ENCODE data around the gene YES1.
"Not testable (repeated sequence)": the region's sequence is repeated elsewhere in the genome, so short reads cannot be mapped to it uniquely, and the experiment has no call there.

YES1 gene

GRCh38 chr18:767084-767882 is 44.8 kb downstream of the YES1 start:
- Histone ChIP-seq H3K9me3 (ENCODE audit: control insufficient read depth, low read length) (no peaks in the 10 kb centered on the region), H3K4me1 (ENCODE audit: control insufficient read depth, insufficient read depth, low read length, poor library complexity, severe bottlenecking) (no peaks in the 10 kb centered on the region), H3K4me3 (ENCODE audit: insufficient read depth, low read depth, low read length, poor library complexity, severe bottlenecking) (no peak overlapping the region), H3K27ac (ENCODE audit: insufficient read depth, low read length, poor library complexity, severe bottlenecking) (no peak overlapping the region), H3K27me3 (replicated peaks; ENCODE audit: control insufficient read depth, insufficient read depth, low read length, poor library complexity, severe bottlenecking) (no peaks in the 10 kb centered on the region), H3K36me3 (ENCODE audit: control insufficient read depth, insufficient read depth, low read length) (no peaks in the 10 kb centered on the region)
- DNase-seq = no peak

GRCh38 chr18:766550-766860 is 45.5 kb downstream of the YES1 start:
- Histone ChIP-seq H3K4me1 (ENCODE audit: control insufficient read depth, insufficient read depth, low read length, poor library complexity, severe bottlenecking) (no peaks in the 10 kb centered on the region), H3K9me3 (ENCODE audit: control insufficient read depth, low read length) (no peaks in the 10 kb centered on the region), H3K27ac (ENCODE audit: insufficient read depth, low read length, poor library complexity, severe bottlenecking) (no peak overlapping the region), H3K27me3 (replicated peaks; ENCODE audit: control insufficient read depth, insufficient read depth, low read length, poor library complexity, severe bottlenecking) (no peaks in the 10 kb centered on the region), H3K36me3 (ENCODE audit: control insufficient read depth, insufficient read depth, low read length) (no peaks in the 10 kb centered on the region), H3K4me3 (ENCODE audit: insufficient read depth, low read depth, low read length, poor library complexity, severe bottlenecking) (no peak overlapping the region)
- DNase-seq = no peak

GRCh38 chr18:765764-766549 is 46.1 kb downstream of the YES1 start:
- Histone ChIP-seq H3K9me3 (ENCODE audit: control insufficient read depth, low read length) (no peaks in the 10 kb centered on the region), H3K27ac (ENCODE audit: insufficient read depth, low read length, poor library complexity, severe bottlenecking) (no peak overlapping the region), H3K36me3 (ENCODE audit: control insufficient read depth, insufficient read depth, low read length) (no peaks in the 10 kb centered on the region), H3K4me3 (ENCODE audit: insufficient read depth, low read depth, low read length, poor library complexity, severe bottlenecking) (no peak overlapping the region), H3K27me3 (replicated peaks; ENCODE audit: control insufficient read depth, insufficient read depth, low read length, poor library complexity, severe bottlenecking) (no peaks in the 10 kb centered on the region), H3K4me1 (ENCODE audit: control insufficient read depth, insufficient read depth, low read length, poor library complexity, severe bottlenecking) (no peaks in the 10 kb centered on the region)
- no peak for DNase-seq

GRCh38 chr18:759864-760263 is 52.2 kb downstream of the YES1 start:
- not testable (repeated sequence) for H3K4me1 ChIP-seq (ENCODE audit: control insufficient read depth, insufficient read depth, low read length, poor library complexity, severe bottlenecking); H3K4me3 ChIP-seq (ENCODE audit: insufficient read depth, low read depth, low read length, poor library complexity, severe bottlenecking); H3K27me3 ChIP-seq (replicated peaks; ENCODE audit: control insufficient read depth, insufficient read depth, low read length, poor library complexity, severe bottlenecking); H3K9me3 ChIP-seq (ENCODE audit: control insufficient read depth, low read length); DNase-seq; H3K27ac ChIP-seq (ENCODE audit: insufficient read depth, low read length, poor library complexity, severe bottlenecking); H3K36me3 ChIP-seq (ENCODE audit: control insufficient read depth, insufficient read depth, low read length)

GRCh38 chr18:755506-755905 is 56.5 kb downstream of the YES1 start:
- H3K9me3 ChIP-seq (ENCODE audit: control insufficient read depth, low read length) = no peaks in the 10 kb centered on the region
- H3K4me3 ChIP-seq (ENCODE audit: insufficient read depth, low read depth, low read length, poor library complexity, severe bottlenecking) = no peak overlapping the region
- no peaks in the 10 kb centered on the region for H3K27me3 ChIP-seq (replicated peaks; ENCODE audit: control insufficient read depth, insufficient read depth, low read length, poor library complexity, severe bottlenecking)
- H3K4me1 ChIP-seq (ENCODE audit: control insufficient read depth, insufficient read depth, low read length, poor library complexity, severe bottlenecking) = no peaks in the 10 kb centered on the region
- no peak overlapping the region for H3K27ac ChIP-seq (ENCODE audit: insufficient read depth, low read length, poor library complexity, severe bottlenecking)
- no peak for DNase-seq
- H3K36me3 ChIP-seq (ENCODE audit: control insufficient read depth, insufficient read depth, low read length) = no peaks in the 10 kb centered on the region

GRCh38 chr18:754656-755055 is 57.4 kb downstream of the YES1 start:
- DNase-seq = no peak
- Histone ChIP-seq H3K36me3 (ENCODE audit: control insufficient read depth, insufficient read depth, low read length) (no peaks in the 10 kb centered on the region), H3K9me3 (ENCODE audit: control insufficient read depth, low read length) (no peaks in the 10 kb centered on the region)

GRCh38 chr18:750456-750855 is 61.6 kb downstream of the YES1 start:
- H3K27ac ChIP-seq (ENCODE audit: insufficient read depth, low read length, poor library complexity, severe bottlenecking) = no peak overlapping the region

More at GRCh38 chr18:754656-755055, 57.4 kb downstream of the YES1 start:
- no peak overlapping the region for H3K27ac ChIP-seq (ENCODE audit: insufficient read depth, low read length, poor library complexity, severe bottlenecking)
- no peaks in the 10 kb centered on the region for H3K27me3 ChIP-seq (replicated peaks; ENCODE audit: control insufficient read depth, insufficient read depth, low read length, poor library complexity, severe bottlenecking)
- H3K4me1 ChIP-seq (ENCODE audit: control insufficient read depth, insufficient read depth, low read length, poor library complexity, severe bottlenecking) = no peaks in the 10 kb centered on the region
- no peak overlapping the region for H3K4me3 ChIP-seq (ENCODE audit: insufficient read depth, low read depth, low read length, poor library complexity, severe bottlenecking)

GRCh38 chr18:744832-745597 is 67.0 kb downstream of the YES1 start:
- H3K9me3 ChIP-seq (ENCODE audit: control insufficient read depth, low read length) = no peaks in the 10 kb centered on the region
- DNase-seq = no peak
- no peak overlapping the region for H3K4me3 ChIP-seq (ENCODE audit: insufficient read depth, low read depth, low read length, poor library complexity, severe bottlenecking)
- H3K4me1 ChIP-seq (ENCODE audit: control insufficient read depth, insufficient read depth, low read length, poor library complexity, severe bottlenecking) = no peaks in the 10 kb centered on the region
- H3K27me3 ChIP-seq (replicated peaks; ENCODE audit: control insufficient read depth, insufficient read depth, low read length, poor library complexity, severe bottlenecking) = no peaks in the 10 kb centered on the region
- peaks cover 4% of the 10 kb centered on the region for H3K36me3 ChIP-seq (ENCODE audit: control insufficient read depth, insufficient read depth, low read length)
- H3K27ac ChIP-seq (ENCODE audit: insufficient read depth, low read length, poor library complexity, severe bottlenecking) = no peak overlapping the region

More at GRCh38 chr18:750456-750855, 61.6 kb downstream of the YES1 start:
- Histone ChIP-seq H3K9me3 (ENCODE audit: control insufficient read depth, low read length) (no peaks in the 10 kb centered on the region), H3K27me3 (replicated peaks; ENCODE audit: control insufficient read depth, insufficient read depth, low read length, poor library complexity, severe bottlenecking) (no peaks in the 10 kb centered on the region), H3K36me3 (ENCODE audit: control insufficient read depth, insufficient read depth, low read length) (peaks cover 4% of the 10 kb centered on the region), H3K4me3 (ENCODE audit: insufficient read depth, low read depth, low read length, poor library complexity, severe bottlenecking) (no peak overlapping the region), H3K4me1 (ENCODE audit: control insufficient read depth, insufficient read depth, low read length, poor library complexity, severe bottlenecking) (no peaks in the 10 kb centered on the region)
- DNase-seq = no peak

- Histone ChIP-seq H3K4me3 (ENCODE audit: insufficient read depth, low read depth, low read length, poor library complexity, severe bottlenecking) (no peak overlapping the region), H3K36me3 (ENCODE audit: control insufficient read depth, insufficient read depth, low read length) (peaks cover 4% of the 10 kb centered on the region), H3K9me3 (ENCODE audit: control insufficient read depth, low read length) (no peaks in the 10 kb centered on the region), H3K4me1 (ENCODE audit: control insufficient read depth, insufficient read depth, low read length, poor library complexity, severe bottlenecking) (no peaks in the 10 kb centered on the region), H3K27me3 (replicated peaks; ENCODE audit: control insufficient read depth, insufficient read depth, low read length, poor library complexity, severe bottlenecking) (no peaks in the 10 kb centered on the region), H3K27ac (ENCODE audit: insufficient read depth, low read length, poor library complexity, severe bottlenecking) (no peak overlapping the region)
- DNase-seq = no peak
These were observed 70.0 kb downstream of the YES1 start for GRCh38 chr18:741931-742512.
